ENCODE results near the gene RPUSD1. TPM values are rescaled to one million over a fixed set of nuclear protein-coding genes. Genes with fewer than 3 reads are reported as not detected.

The RPUSD1 gene
- total RNA-seq, 1 experiment from 2014 or later = 53.3 TPM

GRCh38 chr16:747978-748746, 40.0 kb downstream of the RPUSD1 start:
- BruUV-seq (replicated peaks) = no TSS peak
- Histone ChIP-seq H3K27ac (no peak overlapping the region), H3K4me3 (no peak overlapping the region), H3K79me2 (ENCODE audit: low read depth) (no peaks in the 10 kb centered on the region), H4K20me1 (ENCODE audit: insufficient read depth) (no peaks in the 10 kb centered on the region), H3K4me2 (no peak overlapping the region), H3F3A (ENCODE audit: insufficient read depth, low read depth) (0 out of 2 replicates have a peak, but pooled peaks cover 4% of the 10 kb centered on the region), H3K27me3 (ENCODE audit: insufficient read depth, low read depth) (no peaks in the 10 kb centered on the region), H3K9me2 (ENCODE audit: insufficient read depth) (no peaks in the 10 kb centered on the region), H3K36me3 (ENCODE audit: low read depth) (no peaks in the 10 kb centered on the region), H3K9me3 (ENCODE audit: insufficient read depth, low read depth) (no peaks in the 10 kb centered on the region), H3K4me1 (replicated peaks; ENCODE audit: insufficient read depth) (no peaks in the 10 kb centered on the region), H2AFZ (no peak overlapping the region)
- CTCF ChIA-PET = no interaction called here
- no peak for TF ChIP-seq CTCF (conservative IDR thresholded peaks at IDR 0.05)
- no peak for TF ChIP-seq EZH2 (IDR thresholded peaks at IDR 0.05; ENCODE audit: low read depth)
- intact Hi-C loops (cut with micrococcal nuclease; ENCODE audit: unreplicated experiment) = no loop called here
- POLR2A ChIA-PET (ENCODE audit: unreplicated experiment) = no interaction called here
- DNase-seq = no peak

GRCh38 chr16:746637-747036, 41.5 kb downstream of the RPUSD1 start:
- no peak overlapping the region for H3K4me2 ChIP-seq
- H3K4me1 ChIP-seq (replicated peaks; ENCODE audit: insufficient read depth) = no peaks in the 10 kb centered on the region
- H3K27ac ChIP-seq = no peak overlapping the region
- BruUV-seq (replicated peaks) = no TSS peak
- H3K36me3 ChIP-seq (ENCODE audit: low read depth) = no peaks in the 10 kb centered on the region
- TF ChIP-seq CTCF (conservative IDR thresholded peaks at IDR 0.05) = no peak
- TF ChIP-seq EZH2 (IDR thresholded peaks at IDR 0.05; ENCODE audit: low read depth) = no peak
- intact Hi-C loops (cut with micrococcal nuclease; ENCODE audit: unreplicated experiment) = no loop called here
- DNase-seq = no peak
- H4K20me1 ChIP-seq (ENCODE audit: insufficient read depth) = no peaks in the 10 kb centered on the region
- H3F3A ChIP-seq (ENCODE audit: insufficient read depth, low read depth) = peaks cover 8% of the 10 kb centered on the region; the same call in 1 of the 2 replicates
- no peak overlapping the region for H2AFZ ChIP-seq
- H3K4me3 ChIP-seq = no peak overlapping the region
- H3K9me2 ChIP-seq (ENCODE audit: insufficient read depth) = no peaks in the 10 kb centered on the region
- POLR2A ChIA-PET (ENCODE audit: unreplicated experiment) = no interaction called here
- CTCF ChIA-PET = no interaction called here
- H3K9me3 ChIP-seq (ENCODE audit: insufficient read depth, low read depth) = no peaks in the 10 kb centered on the region
- no peaks in the 10 kb centered on the region for H3K27me3 ChIP-seq (ENCODE audit: insufficient read depth, low read depth)
- no peaks in the 10 kb centered on the region for H3K79me2 ChIP-seq (ENCODE audit: low read depth)

GRCh38 chr16:745739-746138, 42.4 kb downstream of the RPUSD1 start:
- H3K4me2 ChIP-seq = no peak overlapping the region
- no TSS peak for BruUV-seq (replicated peaks)
- no peak overlapping the region for H2AFZ ChIP-seq
- TF ChIP-seq EZH2 (IDR thresholded peaks at IDR 0.05; ENCODE audit: low read depth) = no peak
- TF ChIP-seq CTCF (conservative IDR thresholded peaks at IDR 0.05) = peak; percentile 63; the same call in 1 of the 2 replicates
- intact Hi-C loops (cut with micrococcal nuclease; ENCODE audit: unreplicated experiment) = no loop called here
- H3K79me2 ChIP-seq (ENCODE audit: low read depth) = no peaks in the 10 kb centered on the region
- ChIA-PET POLR2A (ENCODE audit: unreplicated experiment) (interaction anchor here (0.7 kb wide), 2 partner anchors 15 to 18 kb away, joined by 3 read pairs; partner anchors contain the start of gene MSLN), CTCF (interaction anchor here (1.4 kb wide), 1 partner anchor 40 kb away, joined by 3 read pairs; no protein-coding TSS in a partner anchor)
- no peaks in the 10 kb centered on the region for H3K36me3 ChIP-seq (ENCODE audit: low read depth)
- H3K9me2 ChIP-seq (ENCODE audit: insufficient read depth) = no peaks in the 10 kb centered on the region
- H3K4me3 ChIP-seq = no peak overlapping the region
- DNase-seq = peak in 1 of 2 experiments; percentile 8
- peaks cover 8% of the 10 kb centered on the region; the same call in 1 of the 2 replicates for H3F3A ChIP-seq (ENCODE audit: insufficient read depth, low read depth)
- no peak overlapping the region for H3K27ac ChIP-seq
- H3K4me1 ChIP-seq (replicated peaks; ENCODE audit: insufficient read depth) = no peaks in the 10 kb centered on the region
- H3K9me3 ChIP-seq (ENCODE audit: insufficient read depth, low read depth) = no peaks in the 10 kb centered on the region
- H4K20me1 ChIP-seq (ENCODE audit: insufficient read depth) = no peaks in the 10 kb centered on the region
- no peaks in the 10 kb centered on the region for H3K27me3 ChIP-seq (ENCODE audit: insufficient read depth, low read depth)

Data from PC-9 (cell line).